Endometrium (tissue), 2 donors: Measurements from ENCODE around the gene FKBP2.

Experiments used
- FAIRE-seq: peaks from 2 replicates; lab custom pipeline; 2012; peaks lifted over from hg19 to GRCh38; lab: Jason Lieb, UNC
- donor health status: control.
- donor health status: control.

Gene FKBP2

DNA sequence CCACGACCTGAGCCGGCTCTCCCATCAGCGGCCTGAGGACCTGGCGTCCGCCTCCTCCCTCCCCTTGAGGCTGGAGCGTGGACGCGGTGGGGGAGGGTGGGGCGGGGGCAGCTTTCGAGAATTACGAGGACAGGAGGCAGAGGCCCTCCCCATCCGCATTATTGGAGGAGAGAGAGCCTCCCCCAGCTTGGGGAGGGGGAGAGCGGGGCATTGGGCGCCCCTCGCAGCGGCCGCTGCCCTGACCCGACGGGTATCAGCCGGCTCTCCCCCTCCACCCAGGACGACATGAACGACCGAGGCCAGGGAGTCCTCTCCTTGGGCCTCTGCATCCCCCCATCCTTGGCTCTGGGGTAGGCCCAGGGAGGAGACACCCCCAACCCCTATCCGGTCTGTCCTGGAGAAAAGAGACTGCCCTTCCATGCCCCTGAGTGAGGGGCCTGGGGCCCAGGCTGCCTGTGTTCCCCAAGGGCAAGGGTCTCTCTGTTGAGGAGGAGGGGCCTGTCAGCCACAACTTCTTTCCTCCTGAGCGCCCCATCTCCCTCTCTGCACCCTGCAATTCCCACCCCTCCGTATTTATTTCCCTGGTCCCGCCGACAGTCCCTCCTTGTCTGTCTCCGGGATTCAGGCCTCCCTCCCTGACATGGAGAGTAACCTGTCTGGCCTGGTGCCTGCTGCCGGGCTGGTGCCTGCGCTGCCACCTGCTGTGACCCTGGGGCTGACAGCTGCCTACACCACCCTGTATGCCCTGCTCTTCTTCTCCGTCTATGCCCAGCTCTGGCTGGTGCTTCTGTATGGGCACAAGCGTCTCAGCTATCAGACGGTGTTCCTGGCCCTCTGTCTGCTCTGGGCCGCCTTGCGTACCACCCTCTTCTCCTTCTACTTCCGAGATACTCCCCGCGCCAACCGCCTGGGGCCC, 45.2 kb downstream of the FKBP2 start:
- FAIRE-seq = no peak

DNA sequence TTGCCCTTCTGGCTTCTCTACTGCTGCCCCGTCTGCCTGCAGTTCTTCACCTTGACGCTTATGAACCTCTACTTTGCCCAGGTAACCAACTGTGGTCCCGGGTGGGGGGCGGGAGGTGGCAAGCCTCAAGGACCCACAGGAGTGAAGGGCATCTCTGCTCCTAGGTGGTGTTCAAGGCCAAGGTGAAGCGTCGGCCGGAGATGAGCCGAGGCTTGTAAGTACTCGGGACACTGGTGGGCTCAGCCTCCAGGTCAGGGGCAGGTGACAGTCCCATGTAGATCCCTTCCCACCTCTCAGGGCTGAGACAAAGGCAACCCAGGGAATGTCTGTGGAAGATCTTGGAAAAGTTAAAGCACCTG, 45.9 kb downstream of the FKBP2 start:
- no peak for FAIRE-seq

DNA sequence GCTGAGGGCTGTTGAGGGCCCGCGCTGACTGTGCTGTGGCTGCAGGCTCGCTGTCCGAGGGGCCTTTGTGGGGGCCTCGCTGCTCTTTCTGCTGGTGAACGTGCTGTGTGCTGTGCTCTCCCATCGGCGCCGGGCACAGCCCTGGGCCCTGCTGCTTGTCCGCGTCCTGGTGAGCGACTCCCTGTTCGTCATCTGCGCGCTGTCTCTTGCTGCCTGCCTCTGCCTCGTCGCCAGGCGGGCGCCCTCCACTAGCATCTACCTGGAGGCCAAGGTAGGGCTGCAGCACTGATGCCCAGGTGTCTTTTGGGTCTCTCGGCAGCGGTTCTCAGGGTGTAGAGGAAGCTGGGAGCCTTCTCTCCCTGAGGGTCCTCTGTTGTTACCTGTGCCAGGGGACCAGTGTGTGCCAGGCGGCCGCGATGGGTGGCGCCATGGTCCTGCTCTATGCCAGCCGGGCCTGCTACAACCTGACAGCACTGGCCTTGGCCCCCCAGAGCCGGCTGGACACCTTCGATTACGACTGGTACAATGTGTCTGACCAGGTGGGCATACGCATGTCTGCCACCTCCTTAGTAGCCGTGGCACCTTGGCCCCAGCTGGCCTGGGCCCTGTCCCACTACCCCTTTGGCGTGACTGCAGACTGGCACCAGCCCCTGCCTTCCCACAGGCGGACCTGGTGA, 46.9 kb downstream of the FKBP2 start:
- FAIRE-seq = no peak

DNA sequence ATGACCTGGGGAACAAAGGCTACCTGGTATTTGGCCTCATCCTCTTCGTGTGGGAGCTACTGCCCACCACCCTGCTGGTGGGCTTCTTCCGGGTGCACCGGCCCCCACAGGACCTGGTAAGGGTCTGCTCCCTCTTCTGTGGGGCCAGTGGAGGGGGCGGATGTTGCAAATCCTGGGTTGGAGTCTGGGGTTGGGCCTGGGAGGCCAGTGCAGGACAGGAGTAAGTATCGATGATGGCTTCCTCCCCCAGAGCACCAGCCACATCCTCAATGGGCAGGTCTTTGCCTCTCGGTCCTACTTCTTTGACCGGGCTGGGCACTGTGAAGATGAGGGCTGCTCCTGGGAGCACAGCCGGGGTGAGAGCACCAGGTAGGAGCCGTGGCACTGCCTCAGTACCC, 47.5 kb downstream of the FKBP2 start:
- FAIRE-seq = no peak

DNA sequence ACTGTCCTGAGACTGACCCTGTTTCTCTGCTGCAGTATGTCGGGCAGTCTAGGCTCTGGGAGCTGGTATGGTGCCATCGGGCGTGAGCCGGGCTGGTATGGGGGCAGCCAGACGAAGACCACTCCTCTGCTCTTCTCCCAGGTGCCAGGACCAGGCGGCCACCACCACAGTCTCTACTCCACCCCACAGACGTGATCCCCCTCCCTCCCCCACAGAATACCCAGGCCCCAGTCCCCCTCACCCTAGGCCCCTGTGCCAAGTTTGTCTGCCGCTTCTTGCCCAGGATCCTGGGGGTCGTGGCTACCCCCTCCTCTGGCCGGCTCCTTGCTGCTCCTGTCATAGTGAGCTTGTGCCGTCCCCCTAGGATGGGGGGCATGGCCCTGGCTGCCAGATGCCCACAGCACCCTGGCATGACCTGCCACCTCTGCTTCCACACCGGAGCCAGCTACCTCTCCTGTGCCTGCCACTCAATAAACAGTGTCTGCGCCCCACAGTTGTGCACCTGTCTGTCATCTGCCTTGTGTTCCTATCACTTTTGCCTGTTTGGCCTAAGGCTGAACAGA, 48.2 kb downstream of the FKBP2 start:
- no peak for FAIRE-seq

DNA sequence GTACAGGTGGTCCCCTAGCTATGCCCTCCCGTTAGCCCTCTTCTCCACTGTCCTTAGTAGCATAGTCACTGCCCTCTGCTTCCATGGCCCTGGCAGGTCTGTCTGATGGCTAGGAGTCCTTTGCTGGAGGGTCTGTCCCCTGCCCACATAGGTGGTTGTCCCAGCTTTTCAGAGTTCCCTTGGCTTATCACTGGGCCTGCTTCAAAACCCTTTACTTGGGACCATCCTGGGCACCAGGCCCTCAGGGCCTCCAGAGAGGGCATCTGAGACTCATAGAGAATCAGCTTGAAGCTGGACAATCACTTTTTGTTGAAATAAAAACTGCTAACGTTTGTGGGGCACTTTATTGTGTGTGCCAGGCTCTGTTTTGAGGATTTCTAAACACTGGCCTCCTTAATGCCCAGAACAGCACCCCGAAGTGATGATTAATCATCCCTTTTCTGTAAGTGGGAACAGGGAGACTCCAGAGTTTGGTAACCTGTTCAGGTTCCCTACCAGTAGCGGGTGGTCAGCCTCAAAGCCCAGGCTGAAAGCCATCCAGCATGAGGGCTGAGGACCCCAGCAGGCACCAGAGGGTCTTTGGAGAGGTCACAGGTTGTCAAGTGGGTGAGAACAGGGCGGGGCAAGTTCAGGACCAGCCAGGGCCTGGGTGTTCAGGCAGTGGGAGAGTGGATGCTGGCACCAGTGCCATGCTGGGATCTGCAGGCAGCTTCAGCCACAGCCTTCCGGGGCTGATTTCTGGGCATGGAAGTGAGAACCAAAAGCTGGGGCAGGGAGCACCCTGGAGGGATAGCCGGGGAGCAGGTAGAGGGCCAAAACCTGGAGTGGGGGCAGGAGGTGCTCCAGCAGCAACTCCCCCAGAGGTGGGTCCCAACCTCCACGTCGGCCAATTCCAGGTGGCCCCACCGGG, 49.7 kb downstream of the FKBP2 start:
- FAIRE-seq = no peak

DNA sequence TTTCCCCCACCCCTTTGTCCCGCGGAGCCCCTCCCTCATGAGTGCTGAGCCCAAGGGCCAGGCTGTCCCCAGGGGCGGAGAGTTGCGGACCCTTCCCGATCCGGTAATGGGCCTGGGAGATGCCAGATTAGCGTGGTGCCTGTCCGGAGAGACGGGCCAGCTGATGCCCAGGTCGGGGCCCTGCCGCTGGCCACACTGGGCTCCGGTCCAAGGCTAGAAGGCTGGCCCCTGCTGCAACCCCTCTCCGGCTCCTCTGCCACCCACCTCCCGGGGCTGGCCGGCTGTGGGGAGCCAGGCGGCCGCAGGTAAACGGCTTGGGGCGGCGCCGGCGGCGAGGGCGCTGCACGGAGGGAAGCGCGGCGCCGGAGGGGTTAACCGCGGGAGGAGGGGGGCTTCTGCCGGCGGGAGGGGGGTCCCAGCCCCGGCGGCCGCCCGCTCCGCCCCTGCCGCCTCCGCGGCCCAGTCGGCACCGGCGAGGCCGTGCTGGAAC, 50.4 kb downstream of the FKBP2 start, which contains the start of gene KCNK4:
Gene KCNK4, plus strand, starts transcription at position 41 of the 490 bp plus-strand sequence. CDS start 1,717 bp downstream, outside the sequence.
- no peak for FAIRE-seq

DNA sequence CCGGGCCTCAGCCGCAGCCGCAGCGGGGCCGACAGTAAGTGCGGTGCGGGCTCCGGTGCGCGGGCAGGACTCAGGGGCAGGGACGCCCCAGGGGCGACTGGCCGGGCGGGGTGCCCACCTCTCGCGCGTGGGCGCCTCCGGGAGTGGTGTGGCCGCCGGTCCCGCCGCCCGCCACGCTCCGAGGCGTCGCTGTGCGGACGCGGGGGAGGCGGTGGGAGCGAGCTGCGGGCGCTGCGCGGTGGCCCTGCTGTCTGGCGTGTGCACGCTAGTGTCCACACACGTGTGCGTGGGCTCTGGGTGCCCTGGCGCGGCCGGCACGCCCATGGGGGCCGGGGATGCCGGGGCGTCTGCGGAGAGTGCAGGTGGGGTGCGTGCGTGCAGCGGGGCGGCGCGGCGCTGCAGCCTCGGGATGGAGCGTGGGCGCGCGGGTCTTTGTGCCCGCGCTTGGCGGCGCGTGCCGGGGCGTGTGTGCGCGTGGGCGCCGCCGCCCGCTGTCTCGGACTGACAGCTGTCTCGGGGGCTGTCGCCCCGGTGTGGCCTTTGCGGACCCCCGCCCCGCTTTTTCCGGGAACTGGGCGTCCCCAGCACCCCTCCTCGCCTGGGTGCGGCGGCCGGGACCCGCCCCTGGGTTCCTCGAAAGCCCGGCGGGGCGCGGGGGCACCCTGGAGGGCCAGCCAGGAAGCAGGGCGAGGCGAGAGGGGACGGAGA, 51.0 kb downstream of the FKBP2 start:
- FAIRE-seq = no peak

DNA sequence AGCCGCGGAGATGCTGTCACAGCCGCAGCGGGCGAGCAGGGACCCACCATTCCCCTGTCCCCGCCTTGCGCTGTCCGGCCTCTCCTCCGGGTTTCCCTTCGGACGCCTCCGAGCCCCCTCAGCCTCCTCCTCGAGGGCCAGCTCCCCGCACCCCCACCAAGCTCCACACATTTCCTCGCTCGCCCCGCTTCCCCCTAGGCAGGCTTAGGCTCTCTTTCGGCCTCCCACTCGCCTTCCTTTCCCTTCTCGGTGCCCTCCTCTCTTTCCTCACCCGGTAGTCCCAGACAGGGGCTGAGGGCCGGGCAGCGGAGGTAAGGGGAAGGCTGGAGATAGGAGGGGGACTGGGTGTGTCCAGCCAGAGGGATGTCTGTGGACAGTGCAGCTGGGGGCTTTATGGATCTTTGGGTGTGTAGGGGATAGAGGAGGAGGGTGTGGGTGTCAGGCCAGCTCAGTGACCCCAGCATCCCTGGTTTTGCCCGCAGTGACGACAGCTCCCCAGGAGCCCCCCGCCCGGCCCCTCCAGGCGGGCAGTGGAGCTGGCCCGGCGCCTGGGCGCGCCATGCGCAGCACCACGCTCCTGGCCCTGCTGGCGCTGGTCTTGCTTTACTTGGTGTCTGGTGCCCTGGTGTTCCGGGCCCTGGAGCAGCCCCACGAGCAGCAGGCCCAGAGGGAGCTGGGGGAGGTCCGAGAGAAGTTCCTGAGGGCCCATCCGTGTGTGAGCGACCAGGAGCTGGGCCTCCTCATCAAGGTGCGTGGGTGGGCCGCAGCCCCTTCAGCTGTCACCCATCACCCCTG, 51.8 kb downstream of the FKBP2 start:
- FAIRE-seq = no peak
